Osteoblast (primary cell): ENCODE results near the gene NCKAP5. TPM values are rescaled to one million over a fixed set of nuclear protein-coding genes. Genes with fewer than 3 reads are reported as not detected.

Source experiments
- DNase-seq: peaks from one replicate; pipeline ENCODE4 v3.0.0; 2011; ENCODE audit warnings: low spot score, mixed read lengths; ENCODE audit not compliant: insufficient read length; ENCODE audit errors: missing footprints
- H2AFZ ChIP-seq: 2 replicates; pipeline ENCODE4 v1.6.0; 2011; ENCODE audit warnings: mild to moderate bottlenecking, low read length
- H3K27ac ChIP-seq: 2 replicates; pipeline ENCODE4 v1.5.1; 2011; ENCODE audit warnings: mild to moderate bottlenecking, low read depth, low read length, moderate library complexity
- H3K27me3 ChIP-seq: 2 replicates; pipeline ENCODE4 v1.6.0; 2012; ENCODE audit warnings: mild to moderate bottlenecking, control low read depth, inconsistent platforms, low read length, moderate library complexity; ENCODE audit not compliant: insufficient read depth
- H3K36me3 ChIP-seq: 2 replicates; pipeline ENCODE4 v1.5.1; 2011; ENCODE audit warnings: mild to moderate bottlenecking, low read length, control low read depth, moderate library complexity; ENCODE audit not compliant: insufficient read depth
- H3K4me1 ChIP-seq: 2 replicates; pipeline ENCODE4 v1.5.1; 2011; ENCODE audit warnings: mild to moderate bottlenecking, low read length, control low read depth, moderate library complexity; ENCODE audit not compliant: insufficient read depth
- H3K4me2 ChIP-seq: 2 replicates; pipeline ENCODE4 v1.6.0; 2011; ENCODE audit warnings: mild to moderate bottlenecking, low read length; ENCODE audit not compliant: insufficient read depth
- H3K4me3 ChIP-seq: fragments of 200-600 bp; sonication (generic); 3 replicates; pipeline ENCODE4 v1.5.1; 2012; ENCODE audit warnings: mild to moderate bottlenecking, low read length, inconsistent platforms; ENCODE audit not compliant: insufficient read depth
- H3K79me2 ChIP-seq: 2 replicates; pipeline ENCODE4 v1.6.0; 2012; ENCODE audit warnings: mild to moderate bottlenecking, low read length, control low read depth, inconsistent platforms; ENCODE audit not compliant: insufficient read depth
- H3K9me3 ChIP-seq: 2 replicates; pipeline ENCODE4 v1.5.1; 2011; ENCODE audit warnings: low read depth, low read length, control low read depth
- H4K20me1 ChIP-seq: 2 replicates; pipeline ENCODE4 v1.6.0; 2012; ENCODE audit warnings: mild to moderate bottlenecking, low read length, control low read depth; ENCODE audit not compliant: insufficient read depth
- total RNA-seq: library from RNA; depleted of rRNA; stranded (reverse); fragments of >200 nt; gene quantifications from 2 replicates; pipeline ENCODE4 v1.2.3, GENCODE V29; 2012
- TF ChIP-seq, protein P1 (sequence below): IDR thresholded peaks from 2 replicates; pipeline ENCODE4 v1.5.1; 2011; ENCODE audit warnings: mild to moderate bottlenecking, low read depth, low read length, moderate library complexity; ENCODE audit errors: extremely low read depth

The NCKAP5 gene
- total RNA-seq, 1 donor: 1.8 TPM

GRCh38 chr2:133054297-133054696, 514.0 kb downstream of the NCKAP5 start:
- DNase-seq: no peak
- H3K4me3 ChIP-seq: no peak overlapping the region

GRCh38 chr2:133053541-133053940, 514.7 kb downstream of the NCKAP5 start:
- DNase-seq: peak; percentile 25
- Histone ChIP-seq H3K9me3 (no peaks in the 10 kb centered on the region), H2AFZ (no peak overlapping the region), H3K4me1 (no peaks in the 10 kb centered on the region), H3K4me3 (no peak overlapping the region), H4K20me1 (no peaks in the 10 kb centered on the region), H3K36me3 (no peaks in the 10 kb centered on the region), H3K27me3 (no peaks in the 10 kb centered on the region), H3K4me2 (no peak overlapping the region), H3K79me2 (no peaks in the 10 kb centered on the region), H3K27ac (no peak overlapping the region)
- TF ChIP-seq, protein P1, sequence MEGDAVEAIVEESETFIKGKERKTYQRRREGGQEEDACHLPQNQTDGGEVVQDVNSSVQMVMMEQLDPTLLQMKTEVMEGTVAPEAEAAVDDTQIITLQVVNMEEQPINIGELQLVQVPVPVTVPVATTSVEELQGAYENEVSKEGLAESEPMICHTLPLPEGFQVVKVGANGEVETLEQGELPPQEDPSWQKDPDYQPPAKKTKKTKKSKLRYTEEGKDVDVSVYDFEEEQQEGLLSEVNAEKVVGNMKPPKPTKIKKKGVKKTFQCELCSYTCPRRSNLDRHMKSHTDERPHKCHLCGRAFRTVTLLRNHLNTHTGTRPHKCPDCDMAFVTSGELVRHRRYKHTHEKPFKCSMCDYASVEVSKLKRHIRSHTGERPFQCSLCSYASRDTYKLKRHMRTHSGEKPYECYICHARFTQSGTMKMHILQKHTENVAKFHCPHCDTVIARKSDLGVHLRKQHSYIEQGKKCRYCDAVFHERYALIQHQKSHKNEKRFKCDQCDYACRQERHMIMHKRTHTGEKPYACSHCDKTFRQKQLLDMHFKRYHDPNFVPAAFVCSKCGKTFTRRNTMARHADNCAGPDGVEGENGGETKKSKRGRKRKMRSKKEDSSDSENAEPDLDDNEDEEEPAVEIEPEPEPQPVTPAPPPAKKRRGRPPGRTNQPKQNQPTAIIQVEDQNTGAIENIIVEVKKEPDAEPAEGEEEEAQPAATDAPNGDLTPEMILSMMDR: no peak

More at GRCh38 chr2:133054297-133054696, 514.0 kb downstream of the NCKAP5 start:
- Histone ChIP-seq H3K4me1 (no peaks in the 10 kb centered on the region), H3K9me3 (no peaks in the 10 kb centered on the region), H4K20me1 (no peaks in the 10 kb centered on the region), H3K27me3 (no peaks in the 10 kb centered on the region), H3K4me2 (no peak overlapping the region), H3K79me2 (no peaks in the 10 kb centered on the region), H3K36me3 (no peaks in the 10 kb centered on the region), H2AFZ (no peak overlapping the region), H3K27ac (no peak overlapping the region)
- TF ChIP-seq, protein P1: no peak

- Histone ChIP-seq H3K9me3 (no peaks in the 10 kb centered on the region), H3K36me3 (no peaks in the 10 kb centered on the region), H3K27ac (no peak overlapping the region), H4K20me1 (no peaks in the 10 kb centered on the region), H3K4me3 (no peak overlapping the region), H3K27me3 (no peaks in the 10 kb centered on the region), H3K4me2 (no peak overlapping the region), H3K4me1 (no peaks in the 10 kb centered on the region), H2AFZ (no peak overlapping the region), H3K79me2 (no peaks in the 10 kb centered on the region)
- TF ChIP-seq, protein P1: no peak
- no peak for DNase-seq
Observed at GRCh38 chr2:133045787-133046186, 522.5 kb downstream of the NCKAP5 start.

- TF ChIP-seq, protein P1: no peak
- Histone ChIP-seq H3K4me2 (no peak overlapping the region), H3K4me3 (no peak overlapping the region), H4K20me1 (no peaks in the 10 kb centered on the region), H3K36me3 (no peaks in the 10 kb centered on the region), H3K4me1 (no peaks in the 10 kb centered on the region), H3K79me2 (no peaks in the 10 kb centered on the region), H2AFZ (no peak overlapping the region), H3K9me3 (no peaks in the 10 kb centered on the region), H3K27me3 (no peaks in the 10 kb centered on the region), H3K27ac (no peak overlapping the region)
- DNase-seq: no peak
Observed at GRCh38 chr2:133044556-133044955, 523.7 kb downstream of the NCKAP5 start.
